Panc1 (cell line): Measurements from ENCODE around the gene SORBS1. TPM values are rescaled to one million over a fixed set of nuclear protein-coding genes. Genes with fewer than 3 reads are reported as not detected.

Experiments used
- ATAC-seq: fragments of 200-7000 bp; cut with Tn5 transposase; 2 replicates; pipeline ENCODE4 v1.9.1; 2020; ENCODE audit warnings: mild to moderate bottlenecking, moderate library complexity
- BruUV-seq: library from RNA; stranded (reverse); fragments of 400-500 nt; replicated peaks from 2 replicates; lab custom pipeline; 2021; lab: Mats Ljungman, UMichigan
- CTCF ChIA-PET: fragments of 300-600 bp; sonication (Branson Sonifier 250); formaldehyde crosslinking; loops from one replicate; lab custom pipeline; 2022; ENCODE audit warnings: antibody characterized with exemption; lab: Charles Lee
- POLR2A ChIA-PET: fragments of 300-600 bp; sonication (Branson Sonifier 250); formaldehyde crosslinking; loops from one replicate; lab custom pipeline; 2022; ENCODE audit warnings: antibody characterized with exemption; lab: Charles Lee
- DNase-seq: peaks from one replicate; pipeline ENCODE4 v3.0.0-alpha.2; 2010; ENCODE audit warnings: low read depth, low spot score
- H3K27ac ChIP-seq: 2 replicates; pipeline ENCODE4 v1.5.1; 2011; ENCODE audit warnings: mild to moderate bottlenecking, low read length, inconsistent platforms
- H3K27me3 ChIP-seq: fragments of 200-500 bp; sonication (Bioruptor generic); 2 replicates; pipeline ENCODE4 v1.6.0; 2014; ENCODE audit warnings: low read length, inconsistent platforms; ENCODE audit not compliant: control insufficient read depth, insufficient read depth
- H3K36me3 ChIP-seq: fragments of 200-500 bp; sonication (Bioruptor generic); 2 replicates; pipeline ENCODE4 v1.5.1; 2014; ENCODE audit warnings: inconsistent platforms, mild to moderate bottlenecking, low read length, moderate library complexity; ENCODE audit not compliant: control insufficient read depth, insufficient read depth
- H3K4me1 ChIP-seq: 2 replicates; pipeline ENCODE4 v1.5.1; 2011; ENCODE audit warnings: inconsistent platforms, mild to moderate bottlenecking, low read length, moderate library complexity; ENCODE audit not compliant: control insufficient read depth, insufficient read depth
- H3K4me3 ChIP-seq, 2 experiments: 2 replicates each; pipeline ENCODE4 v1.5.1; 2011 to 2012; ENCODE audit warnings: low read depth in 2 of 2, low read length in 2 of 2, mild to moderate bottlenecking in 2 of 2, inconsistent platforms in 1 of 2, moderate library complexity in 1 of 2
- H3K9me3 ChIP-seq: fragments of 200-500 bp; sonication (Bioruptor generic); 2 replicates; pipeline ENCODE4 v1.5.1; 2014; ENCODE audit warnings: low read depth, mild to moderate bottlenecking, inconsistent platforms, low read length, moderate library complexity; ENCODE audit not compliant: control insufficient read depth, insufficient read depth
- CTCF ChIP-seq: fragments of 450-650 bp; IDR thresholded peaks from 2 replicates; pipeline ENCODE4 v1.5.1; 2017; ENCODE audit warnings: mild to moderate bottlenecking
- POLR2AphosphoS5 ChIP-seq: IDR thresholded peaks from 2 replicates; pipeline ENCODE4 v1.6.1; 2012; ENCODE audit warnings: mild to moderate bottlenecking, low read depth, low read length, moderate library complexity
- REST ChIP-seq, 2 experiments: IDR thresholded peaks; 2 replicates each; pipeline ENCODE4 v1.6.1; 2011 to 2012; ENCODE audit warnings: low read depth in 2 of 2, control low read depth in 1 of 2, low read length in 1 of 2, mild to moderate bottlenecking in 1 of 2, moderate library complexity in 1 of 2; ENCODE audit not compliant: insufficient read depth in 1 of 2
- SIN3A ChIP-seq: IDR thresholded peaks from 2 replicates; pipeline ENCODE4 v1.6.1; 2012; ENCODE audit warnings: low read depth, mild to moderate bottlenecking, low read length, moderate library complexity, borderline replicate concordance; ENCODE audit not compliant: insufficient read depth
- TCF7L2 ChIP-seq: IDR thresholded peaks from 2 replicates; pipeline ENCODE4 v1.6.1; 2011; ENCODE audit warnings: mild to moderate bottlenecking, low read depth, low read length, inconsistent platforms
- in situ Hi-C: cut with HindIII; loops from 2 replicates; pipeline ENCODE4 v1.10.0; 2016; ENCODE audit warnings: low sequenced_read_pairs, low pct_unique_long_range_greater_than_20kb
- intact Hi-C: fragments of 100-400 bp; cut with micrococcal nuclease; formaldehyde crosslinking; loops from one replicate; pipeline ENCODE4 v1.10.0; 2022; ENCODE audit not compliant: unreplicated experiment
- total RNA-seq: library from RNA; stranded (reverse); gene quantifications from one replicate; pipeline ENCODE4 v1.2.1, GENCODE V29; 2021; ENCODE audit not compliant: unreplicated experiment

SORBS1 gene
- total RNA-seq, 1 experiment from 2014 or later = 29.4 TPM

GRCh38 chr10:95325863-95326262 lies 235.3 kb downstream of the SORBS1 start:
- TF ChIP-seq SIN3A (no peak), REST (IDR thresholded peaks at IDR 0.05; ENCODE audit: insufficient read depth in 1 of 2, low read depth in 2 of 2, low read length in 1 of 2) (no peak), TCF7L2 (no peak), CTCF (no peak), POLR2AphosphoS5 (no peak)
- no peak for DNase-seq
- Histone ChIP-seq H3K36me3 (no peaks in the 10 kb centered on the region), H3K4me3 (no peak overlapping the region), H3K4me1 (no peaks in the 10 kb centered on the region), H3K27me3 (no peaks in the 10 kb centered on the region), H3K9me3 (no peaks in the 10 kb centered on the region), H3K27ac (no peak overlapping the region)
- no peak for ATAC-seq
- ChIA-PET CTCF (no interaction called here), POLR2A (no interaction called here)
- in situ Hi-C loops = no loop called here
- intact Hi-C loops = no loop called here
- BruUV-seq = no TSS peak

- Histone ChIP-seq H3K27ac (no peak overlapping the region), H3K4me1 (no peaks in the 10 kb centered on the region), H3K9me3 (no peaks in the 10 kb centered on the region), H3K4me3 (no peak overlapping the region), H3K36me3 (no peaks in the 10 kb centered on the region), H3K27me3 (no peaks in the 10 kb centered on the region)
- DNase-seq (no peak), ATAC-seq (no peak)
- ChIA-PET CTCF (no interaction called here), POLR2A (no interaction called here)
- in situ Hi-C loops (no loop called here), intact Hi-C loops (no loop called here)
- no TSS peak for BruUV-seq
- TF ChIP-seq POLR2AphosphoS5 (no peak), REST (IDR thresholded peaks at IDR 0.05; ENCODE audit: insufficient read depth in 1 of 2, low read depth in 2 of 2, low read length in 1 of 2) (no peak), TCF7L2 (no peak), CTCF (no peak), SIN3A (no peak)
Observed at GRCh38 chr10:95324436-95325268, 236.5 kb downstream of the SORBS1 start.
